Loucy (cell line): ENCODE measurements around the gene ZC3H12C.

Experiments used
- H2AFZ ChIP-seq: fragments of 200-600 bp; sonication (generic); 2 replicates; pipeline ENCODE4 v1.6.0; 2016; ENCODE audit warnings: antibody characterized with exemption, mild to moderate bottlenecking, low read length, moderate library complexity
- H3F3A ChIP-seq: fragments of 200-600 bp; 2 replicates; pipeline ENCODE4 v1.6.0; 2016; ENCODE audit warnings: antibody characterized with exemption, low read depth, mild to moderate bottlenecking
- H3K27me3 ChIP-seq: fragments of 200-600 bp; sonication (generic); 2 replicates; pipeline ENCODE4 v1.6.1; 2014; ENCODE audit warnings: low read length, mild to moderate bottlenecking; ENCODE audit not compliant: insufficient read depth, poor library complexity, severe bottlenecking
- H3K36me3 ChIP-seq: fragments of 200-600 bp; sonication (generic); 2 replicates; pipeline ENCODE4 v1.6.1; 2016; ENCODE audit warnings: low read length; ENCODE audit not compliant: insufficient read depth
- H3K4me1 ChIP-seq: fragments of 200-600 bp; sonication (generic); 2 replicates; pipeline ENCODE4 v1.5.1; 2014; ENCODE audit warnings: low read length, mild to moderate bottlenecking; ENCODE audit not compliant: insufficient read depth, poor library complexity, severe bottlenecking
- H3K4me2 ChIP-seq: fragments of 200-600 bp; sonication (generic); 2 replicates; pipeline ENCODE4 v1.6.0; 2014; ENCODE audit warnings: antibody characterized with exemption, low read length, low read depth, mild to moderate bottlenecking; ENCODE audit not compliant: poor library complexity, severe bottlenecking
- H3K4me3 ChIP-seq: fragments of 200-600 bp; sonication (generic); 2 replicates; pipeline ENCODE4 v1.5.1; 2014; ENCODE audit warnings: low read length, mild to moderate bottlenecking, mixed read lengths; ENCODE audit not compliant: poor library complexity, severe bottlenecking
- H3K79me2 ChIP-seq: fragments of 200-600 bp; sonication (generic); 2 replicates; pipeline ENCODE4 v1.6.1; 2014; ENCODE audit warnings: low read length; ENCODE audit not compliant: insufficient read depth
- H3K9ac ChIP-seq: fragments of 200-600 bp; sonication (generic); 2 replicates; pipeline ENCODE4 v1.6.0; 2014; ENCODE audit warnings: mild to moderate bottlenecking, low read depth, low read length, moderate library complexity; ENCODE audit not compliant: poor library complexity, severe bottlenecking
- H3K9me2 ChIP-seq: fragments of 200-600 bp; sonication (generic); replicated peaks from 2 replicates; pipeline ENCODE4 v1.6.1; 2016; ENCODE audit warnings: low read depth, low read length, mixed read lengths
- H3K9me3 ChIP-seq: fragments of 200-600 bp; sonication (generic); 2 replicates; pipeline ENCODE4 v1.6.1; 2014; ENCODE audit warnings: mild to moderate bottlenecking, antibody characterized with exemption, low read length, low read depth; ENCODE audit not compliant: insufficient read depth
- H4K20me1 ChIP-seq: fragments of 200-600 bp; sonication (generic); 2 replicates; pipeline ENCODE4 v1.6.0; 2014; ENCODE audit warnings: antibody characterized with exemption, low read length, mild to moderate bottlenecking; ENCODE audit not compliant: insufficient read depth, poor library complexity, severe bottlenecking
- CTCF ChIP-seq: fragments of 200-600 bp; sonication (generic); conservative IDR thresholded peaks from 2 replicates; pipeline ENCODE4 v1.5.1; 2014; ENCODE audit warnings: mild to moderate bottlenecking, antibody characterized with exemption, low read length
- EZH2phosphoT487 ChIP-seq: fragments of 200-600 bp; IDR thresholded peaks from 2 replicates; pipeline ENCODE4 v1.6.1; 2018; ENCODE audit warnings: antibody characterized with exemption, mild to moderate bottlenecking, moderate library complexity, borderline replicate concordance

Gene ZC3H12C

GRCh38 chr11:110049501-110050200 is 43.5 kb upstream of the ZC3H12C start:
- Histone ChIP-seq H3K9me2 (no peaks in the 10 kb centered on the region), H3K9me3 (no peaks in the 10 kb centered on the region), H3K4me1 (no peaks in the 10 kb centered on the region), H3K27me3 (no peaks in the 10 kb centered on the region), H3K79me2 (no peaks in the 10 kb centered on the region), H3K4me2 (no peak overlapping the region), H3K9ac (no peak overlapping the region), H3F3A (no peaks in the 10 kb centered on the region), H2AFZ (no peak overlapping the region), H4K20me1 (no peaks in the 10 kb centered on the region), H3K4me3 (no peak overlapping the region), H3K36me3 (no peaks in the 10 kb centered on the region)
- TF ChIP-seq CTCF (no peak), EZH2phosphoT487 (no peak)

DNA sequence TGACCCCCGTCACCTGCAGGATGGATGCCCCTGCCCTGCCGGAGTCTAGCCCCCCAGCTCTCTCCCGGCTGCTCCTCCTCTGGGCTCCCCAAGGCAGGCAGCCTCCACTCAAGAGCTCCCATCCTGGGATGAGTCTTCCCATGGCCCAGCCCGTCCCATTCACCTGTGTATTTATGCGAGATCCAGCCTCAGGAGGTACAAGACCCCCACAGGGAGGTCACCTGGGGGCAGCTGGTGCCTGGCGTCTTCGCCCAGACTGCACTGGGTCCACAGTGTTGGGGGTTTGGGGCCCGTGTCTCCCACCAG is 43.0 kb upstream of the ZC3H12C start:
- H3K4me2 ChIP-seq = no peak overlapping the region
- H3K9ac ChIP-seq = no peak overlapping the region
- H3K9me3 ChIP-seq = no peaks in the 10 kb centered on the region
- no peak for TF ChIP-seq EZH2phosphoT487
- TF ChIP-seq CTCF = no peak
- H4K20me1 ChIP-seq = no peaks in the 10 kb centered on the region
- no peak overlapping the region for H3K4me3 ChIP-seq
- H3K36me3 ChIP-seq = no peaks in the 10 kb centered on the region
- no peak overlapping the region for H2AFZ ChIP-seq
- H3K4me1 ChIP-seq = no peaks in the 10 kb centered on the region
- H3K79me2 ChIP-seq = no peaks in the 10 kb centered on the region
- no peaks in the 10 kb centered on the region for H3F3A ChIP-seq
- H3K9me2 ChIP-seq = no peaks in the 10 kb centered on the region
- no peaks in the 10 kb centered on the region for H3K27me3 ChIP-seq

- no peak overlapping the region for H3K4me2 ChIP-seq
- H3K4me3 ChIP-seq = no peak overlapping the region
- no peaks in the 10 kb centered on the region for H3K9me3 ChIP-seq
- TF ChIP-seq CTCF = no peak
- no peak for TF ChIP-seq EZH2phosphoT487
- no peaks in the 10 kb centered on the region for H3K27me3 ChIP-seq
- H3K4me1 ChIP-seq = no peaks in the 10 kb centered on the region
- H4K20me1 ChIP-seq = no peaks in the 10 kb centered on the region
- H3K79me2 ChIP-seq = no peaks in the 10 kb centered on the region
- H3K9ac ChIP-seq = no peak overlapping the region
- H3F3A ChIP-seq = no peaks in the 10 kb centered on the region
- H3K36me3 ChIP-seq = no peaks in the 10 kb centered on the region
- no peak overlapping the region for H2AFZ ChIP-seq
- no peaks in the 10 kb centered on the region for H3K9me2 ChIP-seq
Measured at GRCh38 chr11:110053848-110054414, 39.3 kb upstream of the ZC3H12C start.
